ENCODE data around the gene LAMTOR2.

LAMTOR2 gene

DNA sequence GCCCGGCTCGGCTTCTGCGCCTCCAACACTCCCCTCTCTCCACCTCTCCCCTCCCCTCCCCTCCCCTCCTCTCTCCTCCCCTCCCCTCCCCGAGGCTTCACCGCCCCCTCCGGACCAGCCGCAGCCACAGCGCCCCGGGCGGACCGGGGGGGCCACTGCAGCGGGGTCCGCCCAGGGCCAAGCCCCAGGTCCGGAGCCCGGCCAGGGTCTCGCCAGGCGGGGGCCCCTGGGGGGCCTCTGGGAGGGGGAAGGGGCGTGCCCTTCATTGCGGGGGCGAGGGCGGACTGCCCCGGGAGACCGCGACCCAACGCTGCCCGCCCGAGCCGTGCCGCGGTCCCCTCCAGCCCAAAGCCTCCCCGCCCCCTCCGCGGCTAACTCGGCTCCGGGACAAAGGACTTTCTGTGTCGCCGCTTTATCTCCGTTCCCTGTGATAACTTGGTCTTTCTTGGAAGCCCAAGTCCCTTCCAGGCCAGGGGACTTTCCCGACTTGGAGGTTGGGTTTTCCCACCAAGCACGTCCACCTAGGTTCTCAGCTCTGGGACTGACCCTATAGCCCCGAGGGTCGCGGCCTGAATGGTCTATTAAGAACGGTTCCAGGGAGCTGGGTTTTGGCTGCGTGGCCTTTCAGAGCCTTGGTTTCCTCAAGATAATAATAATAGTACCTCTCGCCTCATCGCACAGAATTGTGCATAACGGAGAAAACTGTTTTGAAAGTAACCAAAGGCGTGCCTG, 648 bp upstream of the LAMTOR2 start, which contains the start of gene UBQLN4:
Gene UBQLN4, minus strand, starts transcription at position 31 of the 732 bp plus-strand sequence. CDS start 97 bp downstream, outside the sequence.
- peak; percentile 89 for DNase-seq (ENCODE audit: insufficient read length)
- TF ChIP-seq POLR2AphosphoS5 (IDR thresholded peaks at IDR 0.05; ENCODE audit: low read depth, low read length) = peak; percentile 36; the same call in 1 of the 2 replicates
- TF ChIP-seq POLR2A (IDR thresholded peaks at IDR 0.05; ENCODE audit: low read depth, low read length) = no peak
- 0 out of 2 replicates have a peak, but pooled peaks have one; percentile 8 for TF ChIP-seq TAF1 (IDR thresholded peaks at IDR 0.05; ENCODE audit: borderline replicate concordance, low read depth, low read length)
- FAIRE-seq = peak; percentile 27

DNA sequence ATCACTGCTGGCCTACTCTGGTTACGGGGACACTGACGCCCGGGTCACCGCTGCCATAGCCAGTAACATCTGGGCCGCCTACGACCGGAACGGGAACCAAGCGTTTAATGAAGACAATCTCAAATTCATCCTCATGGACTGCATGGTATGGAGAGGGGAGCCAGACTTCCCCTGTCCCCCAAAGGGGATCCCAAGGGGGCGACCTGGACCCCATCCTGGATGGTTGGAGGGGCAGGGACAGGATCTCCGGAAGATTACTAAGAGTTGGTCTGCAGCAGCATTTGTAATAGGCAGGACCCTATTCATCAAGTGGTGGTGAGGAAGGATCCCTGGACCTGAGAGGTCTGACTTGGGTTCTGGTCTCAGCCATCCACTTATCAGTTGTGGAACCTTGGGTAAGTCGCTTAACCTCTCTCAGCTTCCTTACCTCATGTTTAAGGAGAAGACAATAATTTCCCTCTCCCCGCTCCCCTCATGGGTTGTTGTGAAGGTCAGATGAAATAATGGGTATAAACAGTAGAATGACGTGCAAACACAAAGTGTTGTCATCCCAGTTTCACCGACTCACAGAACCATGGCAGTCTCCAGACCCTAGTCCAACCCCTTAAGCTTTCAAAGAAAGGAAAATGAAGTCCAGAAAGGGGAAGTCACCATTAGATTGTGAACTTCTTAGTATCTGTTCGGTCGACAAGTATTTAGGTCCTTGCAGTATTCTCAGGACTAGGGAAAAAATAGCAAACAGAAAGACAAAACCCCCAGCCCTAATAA, 883 bp downstream of the LAMTOR2 start:
- TF ChIP-seq POLR2A (IDR thresholded peaks at IDR 0.05; ENCODE audit: low read depth, low read length) = no peak
- no peak for TF ChIP-seq POLR2AphosphoS5 (IDR thresholded peaks at IDR 0.05; ENCODE audit: low read depth, low read length)
- no peak for TF ChIP-seq TAF1 (IDR thresholded peaks at IDR 0.05; ENCODE audit: borderline replicate concordance, low read depth, low read length)
- FAIRE-seq (no peak), DNase-seq (ENCODE audit: insufficient read length) (no peak)

DNA sequence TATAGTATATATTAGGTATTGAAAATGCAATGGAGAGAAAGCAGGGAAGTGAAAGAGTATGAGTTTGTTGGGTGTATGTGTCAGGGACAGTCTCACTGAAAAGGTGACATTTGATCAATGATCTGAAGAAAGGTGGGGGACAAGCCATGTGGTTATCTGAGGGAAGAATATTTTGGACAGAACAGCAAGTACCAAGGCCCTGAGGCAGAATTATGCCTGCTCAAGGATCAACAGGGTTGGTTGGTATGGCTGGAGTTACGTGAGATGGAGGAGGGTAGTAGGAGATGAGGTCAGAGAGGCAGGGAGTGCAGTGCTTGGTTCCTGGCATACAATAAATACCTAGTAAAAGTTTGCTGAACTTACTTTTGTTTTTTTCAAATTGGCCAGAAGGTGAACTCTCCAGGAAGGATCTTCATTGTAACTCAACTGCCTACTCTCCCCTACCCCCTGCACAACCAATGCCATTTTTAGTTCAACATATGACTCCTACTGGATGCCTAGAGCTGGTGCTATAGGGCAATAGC, 1.8 kb downstream of the LAMTOR2 start:
- no peak for DNase-seq (ENCODE audit: insufficient read length)
- TF ChIP-seq POLR2AphosphoS5 (IDR thresholded peaks at IDR 0.05; ENCODE audit: low read depth, low read length) (no peak), TAF1 (IDR thresholded peaks at IDR 0.05; ENCODE audit: borderline replicate concordance, low read depth, low read length) (no peak), POLR2A (IDR thresholded peaks at IDR 0.05; ENCODE audit: low read depth, low read length) (no peak)
- no peak for FAIRE-seq

DNA sequence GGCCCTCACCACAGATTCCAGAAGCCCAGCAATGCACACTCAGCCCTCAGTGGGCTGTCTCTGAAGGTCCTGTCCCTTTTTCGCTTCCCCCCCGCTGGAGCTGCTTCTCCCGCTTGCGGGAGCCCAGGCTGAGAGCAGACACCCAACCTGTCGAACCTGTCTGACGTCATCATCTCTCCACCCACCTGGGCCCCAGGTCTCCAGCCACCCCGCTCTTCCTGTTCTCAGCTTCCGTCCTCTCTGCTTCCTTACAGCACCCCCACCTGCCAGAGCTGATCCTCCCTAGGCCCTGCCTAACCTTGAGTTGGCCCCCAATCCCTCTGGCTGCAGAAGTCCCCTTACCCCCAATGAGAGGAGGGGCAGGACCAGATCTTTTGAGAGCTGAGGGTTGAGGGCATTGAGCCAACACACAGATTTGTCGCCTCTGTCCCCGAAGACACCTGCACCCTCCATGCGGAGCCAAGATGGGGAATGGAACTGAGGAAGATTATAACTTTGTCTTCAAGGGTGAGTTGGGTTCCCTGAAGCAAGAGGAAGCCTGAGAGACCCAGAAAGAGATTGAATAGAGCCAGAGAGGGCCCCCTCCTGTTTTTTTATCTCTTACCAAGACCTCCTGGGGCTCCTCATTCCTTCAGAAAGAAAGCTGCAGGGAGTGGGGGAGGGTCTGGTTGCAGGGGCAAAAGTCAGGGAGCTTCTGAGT, 6.5 kb downstream of the LAMTOR2 start, which contains the start of gene RAB25:
Gene RAB25, plus strand, starts transcription at position 224 of the 700 bp plus-strand sequence. Its CDS starts 241 bp downstream, at position 465.
- no peak for TF ChIP-seq POLR2AphosphoS5 (IDR thresholded peaks at IDR 0.05; ENCODE audit: low read depth, low read length)
- no peak for TF ChIP-seq POLR2A (IDR thresholded peaks at IDR 0.05; ENCODE audit: low read depth, low read length)
- TF ChIP-seq TAF1 (IDR thresholded peaks at IDR 0.05; ENCODE audit: borderline replicate concordance, low read depth, low read length) = no peak
- FAIRE-seq = no peak
- DNase-seq (ENCODE audit: insufficient read length) = no peak

DNA sequence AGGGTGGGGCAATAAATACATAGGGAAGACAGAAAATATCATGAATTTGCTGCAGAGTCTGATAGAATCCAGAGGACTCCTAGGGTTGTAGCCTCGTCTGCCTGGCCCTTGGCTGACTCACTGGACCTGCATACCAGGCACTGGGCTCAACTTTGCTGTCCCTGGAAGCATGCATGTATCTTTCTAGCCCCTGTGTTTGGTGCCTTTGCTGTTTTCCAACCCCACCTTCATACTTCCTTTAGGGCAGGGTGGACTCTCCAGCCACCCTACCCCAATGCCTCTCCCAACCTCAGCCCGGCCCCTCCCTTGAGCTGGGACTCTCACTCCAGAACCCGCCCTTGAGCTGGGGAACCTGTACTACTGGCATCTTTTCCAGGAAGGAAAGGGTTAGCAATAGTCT, 7.6 kb downstream of the LAMTOR2 start:
- FAIRE-seq (no peak), DNase-seq (ENCODE audit: insufficient read length) (no peak)
- TF ChIP-seq POLR2A (IDR thresholded peaks at IDR 0.05; ENCODE audit: low read depth, low read length) = no peak
- no peak for TF ChIP-seq POLR2AphosphoS5 (IDR thresholded peaks at IDR 0.05; ENCODE audit: low read depth, low read length)
- TF ChIP-seq TAF1 (IDR thresholded peaks at IDR 0.05; ENCODE audit: borderline replicate concordance, low read depth, low read length) = no peak

DNA sequence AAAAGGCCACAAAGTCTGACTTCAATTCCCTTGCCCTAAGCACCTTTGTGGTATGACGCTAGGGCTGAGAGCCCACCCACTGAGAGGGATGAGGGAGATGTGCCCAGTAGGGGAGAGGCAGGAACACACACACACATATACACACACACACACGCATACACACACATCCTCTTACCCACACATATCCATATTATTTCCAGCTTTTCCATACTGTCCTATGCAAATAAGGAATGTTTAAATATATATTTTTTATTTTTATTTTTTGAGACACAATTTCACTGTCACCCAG, 9.4 kb downstream of the LAMTOR2 start:
- no peak for FAIRE-seq
- no peak for DNase-seq (ENCODE audit: insufficient read length)
- TF ChIP-seq POLR2AphosphoS5 (IDR thresholded peaks at IDR 0.05; ENCODE audit: low read depth, low read length) (no peak), POLR2A (IDR thresholded peaks at IDR 0.05; ENCODE audit: low read depth, low read length) (no peak), TAF1 (IDR thresholded peaks at IDR 0.05; ENCODE audit: borderline replicate concordance, low read depth, low read length) (no peak)

DNA sequence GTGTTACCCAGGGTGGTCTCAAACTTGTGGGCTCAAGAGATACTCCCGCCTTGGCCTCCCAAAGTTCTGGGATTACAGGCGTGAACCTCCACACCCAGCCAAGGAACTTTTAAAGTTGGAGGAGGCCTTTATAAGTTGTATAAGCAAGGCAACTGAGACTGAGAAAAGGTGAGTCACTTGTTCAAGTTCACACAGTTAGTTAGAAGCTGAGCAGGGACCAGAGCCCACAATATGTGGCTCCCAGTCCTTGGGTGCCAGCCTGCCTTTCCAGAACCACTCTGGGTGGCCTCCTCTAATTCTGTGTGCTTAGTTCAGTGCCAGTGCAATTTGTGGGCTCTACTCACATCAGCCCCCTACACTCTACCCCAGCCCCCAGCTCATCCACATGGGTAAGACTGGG, 10.0 kb downstream of the LAMTOR2 start:
- TF ChIP-seq TAF1 (IDR thresholded peaks at IDR 0.05; ENCODE audit: borderline replicate concordance, low read depth, low read length) (no peak), POLR2AphosphoS5 (IDR thresholded peaks at IDR 0.05; ENCODE audit: low read depth, low read length) (no peak), POLR2A (IDR thresholded peaks at IDR 0.05; ENCODE audit: low read depth, low read length) (no peak)
- DNase-seq (ENCODE audit: insufficient read length) (no peak), FAIRE-seq (no peak)

DNA sequence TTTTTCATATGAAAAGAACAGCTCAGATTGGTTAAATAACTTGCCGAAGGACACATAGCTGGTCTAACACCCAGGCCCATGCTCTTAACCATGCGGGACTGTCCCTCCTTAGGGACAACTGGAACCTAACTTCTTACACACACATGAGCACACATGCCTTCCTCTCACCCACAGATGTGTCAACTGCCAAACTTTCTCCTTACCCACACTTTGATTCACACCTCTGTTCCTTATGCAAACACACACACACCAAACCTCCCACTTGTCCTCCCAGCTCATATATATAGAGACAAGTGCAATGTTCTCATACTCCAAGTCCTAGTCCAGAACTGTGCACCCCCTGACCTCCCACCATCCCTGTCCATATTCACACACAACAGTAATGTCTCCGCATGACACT, 10.6 kb downstream of the LAMTOR2 start:
- TF ChIP-seq POLR2AphosphoS5 (IDR thresholded peaks at IDR 0.05; ENCODE audit: low read depth, low read length) = no peak
- TF ChIP-seq POLR2A (IDR thresholded peaks at IDR 0.05; ENCODE audit: low read depth, low read length) = no peak
- TF ChIP-seq TAF1 (IDR thresholded peaks at IDR 0.05; ENCODE audit: borderline replicate concordance, low read depth, low read length) = no peak
- FAIRE-seq (no peak), DNase-seq (ENCODE audit: insufficient read length) (no peak)

DNA sequence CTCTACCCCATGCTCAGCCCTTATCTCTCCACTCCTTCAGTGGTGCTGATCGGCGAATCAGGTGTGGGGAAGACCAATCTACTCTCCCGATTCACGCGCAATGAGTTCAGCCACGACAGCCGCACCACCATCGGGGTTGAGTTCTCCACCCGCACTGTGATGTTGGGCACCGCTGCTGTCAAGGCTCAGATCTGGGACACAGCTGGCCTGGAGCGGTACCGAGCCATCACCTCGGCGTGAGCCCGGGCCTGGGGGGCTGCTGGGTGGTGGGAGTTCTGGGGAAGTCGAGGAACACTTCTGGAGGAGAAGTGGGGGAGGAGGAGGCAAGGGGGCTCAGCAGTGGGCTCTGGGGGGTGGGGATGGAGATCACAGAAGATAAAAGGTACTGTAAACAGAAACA, 11.3 kb downstream of the LAMTOR2 start:
- FAIRE-seq (no peak), DNase-seq (ENCODE audit: insufficient read length) (no peak)
- no peak for TF ChIP-seq TAF1 (IDR thresholded peaks at IDR 0.05; ENCODE audit: borderline replicate concordance, low read depth, low read length)
- TF ChIP-seq POLR2AphosphoS5 (IDR thresholded peaks at IDR 0.05; ENCODE audit: low read depth, low read length) = no peak
- no peak for TF ChIP-seq POLR2A (IDR thresholded peaks at IDR 0.05; ENCODE audit: low read depth, low read length)

DNA sequence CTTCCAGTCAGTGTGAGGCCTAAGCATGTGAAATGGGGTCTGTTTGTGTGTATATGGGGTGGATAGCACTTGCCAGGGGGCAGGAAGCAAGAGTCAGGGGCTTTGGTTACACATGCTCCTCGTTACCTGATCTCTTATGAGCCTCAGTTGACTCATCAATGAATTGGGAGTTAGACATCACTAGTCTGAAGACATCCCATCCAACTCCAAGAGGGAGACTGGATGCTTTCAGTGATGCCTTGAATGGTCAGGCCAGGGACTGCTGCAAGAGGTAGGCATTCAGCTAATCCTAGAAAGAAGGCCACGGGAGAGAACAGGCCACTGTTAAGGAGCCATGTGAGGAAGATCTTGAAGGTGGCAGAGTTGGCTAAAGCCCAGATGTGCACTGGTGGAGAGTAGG, 12.7 kb downstream of the LAMTOR2 start:
- FAIRE-seq (no peak), DNase-seq (ENCODE audit: insufficient read length) (no peak)
- TF ChIP-seq POLR2AphosphoS5 (IDR thresholded peaks at IDR 0.05; ENCODE audit: low read depth, low read length) = no peak
- no peak for TF ChIP-seq POLR2A (IDR thresholded peaks at IDR 0.05; ENCODE audit: low read depth, low read length)
- no peak for TF ChIP-seq TAF1 (IDR thresholded peaks at IDR 0.05; ENCODE audit: borderline replicate concordance, low read depth, low read length)

Data from GM12892 (cell line).